Measurements from ENCODE around the gene MYPOP. TPM values are rescaled to one million over a fixed set of nuclear protein-coding genes. Genes with fewer than 3 reads are reported as not detected.

MYPOP gene
- total and polyA plus RNA-seq, 9 of the 15 experiments (the other 6 are each of a cell fraction or from before 2014, with no cell fraction given) = 0.32 to 7.6 (median 1.6) TPM

GRCh38 chr19:45889210-45889885 is 13.1 kb downstream of the MYPOP start (continued):
- TF ChIP-seq, protein P1, sequence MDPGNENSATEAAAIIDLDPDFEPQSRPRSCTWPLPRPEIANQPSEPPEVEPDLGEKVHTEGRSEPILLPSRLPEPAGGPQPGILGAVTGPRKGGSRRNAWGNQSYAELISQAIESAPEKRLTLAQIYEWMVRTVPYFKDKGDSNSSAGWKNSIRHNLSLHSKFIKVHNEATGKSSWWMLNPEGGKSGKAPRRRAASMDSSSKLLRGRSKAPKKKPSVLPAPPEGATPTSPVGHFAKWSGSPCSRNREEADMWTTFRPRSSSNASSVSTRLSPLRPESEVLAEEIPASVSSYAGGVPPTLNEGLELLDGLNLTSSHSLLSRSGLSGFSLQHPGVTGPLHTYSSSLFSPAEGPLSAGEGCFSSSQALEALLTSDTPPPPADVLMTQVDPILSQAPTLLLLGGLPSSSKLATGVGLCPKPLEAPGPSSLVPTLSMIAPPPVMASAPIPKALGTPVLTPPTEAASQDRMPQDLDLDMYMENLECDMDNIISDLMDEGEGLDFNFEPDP (CRISPR knock-in tag; IDR thresholded peaks at IDR 0.05) = no peak
- TF ChIP-seq ARID1B (IDR thresholded peaks at IDR 0.05) (peak; percentile 86), KDM1A (IDR thresholded peaks at IDR 0.05) (peak in 1 of 2 experiments; percentile 24; a peak in 1 of 4 replicates), ZNF263 (CRISPR knock-in tag; IDR thresholded peaks at IDR 0.05; ENCODE audit: borderline replicate concordance) (peak; percentile 86), TCF3 (CRISPR knock-in tag; IDR thresholded peaks at IDR 0.05) (peak; percentile 85), GATA2 (CRISPR knock-in tag; IDR thresholded peaks at IDR 0.05) (peak; percentile 37; the same call in 1 of the 2 replicates), CBFA2T3 (IDR thresholded peaks at IDR 0.05) (peak; percentile 90), RBM25 (IDR thresholded peaks at IDR 0.05; ENCODE audit: low read depth, low read length, severe bottlenecking) (peak; percentile 47), TRIM24 (IDR thresholded peaks at IDR 0.05) (0 out of 4 replicates have a peak, but pooled peaks of 1 of the 2 experiments have one; percentile 52)

- Histone ChIP-seq H3K4me1 (replicated peaks in 1 of 2; ENCODE audit: control insufficient read depth in 2 of 2, insufficient read depth in 2 of 2, low read length in 2 of 2) (peaks cover 32 to 57% of the 10 kb centered on the region in 2 experiments; a peak in 4 of 5 replicates), H3K27me3 (ENCODE audit: control insufficient read depth in 2 of 2, insufficient read depth in 2 of 2, low read length in 2 of 2) (no peaks in the 10 kb centered on the region), H3K4me3 (peak overlapping the region; percentile 58), H3K9me3 (replicated peaks; ENCODE audit: control insufficient read depth, insufficient read depth, low read depth, low read length) (no peaks in the 10 kb centered on the region), H2AFZ (ENCODE audit: low read depth, low read length) (peak overlapping the region; percentile 93), H4K20me1 (replicated peaks; ENCODE audit: control insufficient read depth, insufficient read depth, low read length) (no peaks in the 10 kb centered on the region), H3K27ac (ENCODE audit: extremely low read depth, low read depth, low read length) (peak overlapping the region; percentile 94), H3K79me2 (ENCODE audit: control insufficient read depth, insufficient read depth, low read length) (peaks cover 25% of the 10 kb centered on the region), H3K9ac (ENCODE audit: insufficient read depth in 1 of 2, low read depth in 2 of 2, low read length in 2 of 2) (peak overlapping the region; percentile 80 to 97), H3K9me1 (ENCODE audit: control insufficient read depth, insufficient read depth, low read length) (no peaks in the 10 kb centered on the region), H3K36me3 (ENCODE audit: control insufficient read depth, insufficient read depth, low read length) (peaks cover 13% of the 10 kb centered on the region; the same call in 1 of the 3 replicates), H3K4me2 (ENCODE audit: insufficient read depth, low read length) (peak overlapping the region; percentile 87)
- ATAC-seq (no peak), FAIRE-seq (no peak), DNase-seq (ENCODE audit: extremely low read depth in 1 of 4, low spot score in 3 of 4) (no peak)
- in situ Hi-C loops (cut with MboI) (no loop called here), intact Hi-C loops (cut with micrococcal nuclease) (no loop called here)
- POLR2A ChIA-PET = interaction anchor here (0.6 to 2.0 kb wide), 2 partner anchors 14 to 524 kb away, joined by 3 to 4 read pairs; no protein-coding TSS in a partner anchor
- TSS peak; percentile 89 for BruUV-seq (replicated peaks)
- 19% methylated on average over 10 of the region's 10 CpGs for WGBS (ENCODE audit: insufficient coverage, low coverage, missing lambda C conversion rate)
- CTCF ChIA-PET (ENCODE audit: low intra/inter-chr PET ratio) = interaction anchor here (2.6 kb wide), 1 partner anchor 23 kb away, joined by 14 read pairs; the partner anchor contains the start of genes FOXA3 and SYMPK
- TF ChIP-seq OTX1 (CRISPR knock-in tag; IDR thresholded peaks at IDR 0.05) = no peak
- TF ChIP-seq, protein P2, sequence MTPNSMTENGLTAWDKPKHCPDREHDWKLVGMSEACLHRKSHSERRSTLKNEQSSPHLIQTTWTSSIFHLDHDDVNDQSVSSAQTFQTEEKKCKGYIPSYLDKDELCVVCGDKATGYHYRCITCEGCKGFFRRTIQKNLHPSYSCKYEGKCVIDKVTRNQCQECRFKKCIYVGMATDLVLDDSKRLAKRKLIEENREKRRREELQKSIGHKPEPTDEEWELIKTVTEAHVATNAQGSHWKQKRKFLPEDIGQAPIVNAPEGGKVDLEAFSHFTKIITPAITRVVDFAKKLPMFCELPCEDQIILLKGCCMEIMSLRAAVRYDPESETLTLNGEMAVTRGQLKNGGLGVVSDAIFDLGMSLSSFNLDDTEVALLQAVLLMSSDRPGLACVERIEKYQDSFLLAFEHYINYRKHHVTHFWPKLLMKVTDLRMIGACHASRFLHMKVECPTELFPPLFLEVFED (CRISPR knock-in tag; conservative IDR thresholded peaks at IDR 0.05) = no peak
- no peak for TF ChIP-seq MEF2D (tag; conservative IDR thresholded peaks at IDR 0.05; ENCODE audit: low read depth)
- TF ChIP-seq ZNF444 (CRISPR knock-in tag; IDR thresholded peaks at IDR 0.05) = no peak
- TF ChIP-seq SMARCA4 (IDR thresholded peaks at IDR 0.05) = peak; percentile 64
- no peak for TF ChIP-seq ZNF146 (CRISPR knock-in tag; IDR thresholded peaks at IDR 0.05; ENCODE audit: unreplicated experiment)
- TF ChIP-seq XRCC4 (IDR thresholded peaks at IDR 0.05; ENCODE audit: extremely low read depth, insufficient read depth, insufficient read length) = no peak
- TF ChIP-seq PML (IDR thresholded peaks at IDR 0.05; ENCODE audit: low read length) = no peak
- no peak for TF ChIP-seq CGGBP1 (CRISPR knock-in tag; IDR thresholded peaks at IDR 0.05)
- no peak for TF ChIP-seq TGIF2 (CRISPR knock-in tag; IDR thresholded peaks at IDR 0.05)
- no peak for TF ChIP-seq PHF21A (IDR thresholded peaks at IDR 0.05; ENCODE audit: borderline replicate concordance, low read depth)
These were observed 15.2 kb downstream of the MYPOP start for GRCh38 chr19:45887200-45887710.
